ENCODE results near the gene CPE. TPM values are rescaled to one million over a fixed set of nuclear protein-coding genes. Genes with fewer than 3 reads are reported as not detected.

The CPE gene
- total RNA-seq, 1 donor from 2014 or later: 63.6 TPM

DNA sequence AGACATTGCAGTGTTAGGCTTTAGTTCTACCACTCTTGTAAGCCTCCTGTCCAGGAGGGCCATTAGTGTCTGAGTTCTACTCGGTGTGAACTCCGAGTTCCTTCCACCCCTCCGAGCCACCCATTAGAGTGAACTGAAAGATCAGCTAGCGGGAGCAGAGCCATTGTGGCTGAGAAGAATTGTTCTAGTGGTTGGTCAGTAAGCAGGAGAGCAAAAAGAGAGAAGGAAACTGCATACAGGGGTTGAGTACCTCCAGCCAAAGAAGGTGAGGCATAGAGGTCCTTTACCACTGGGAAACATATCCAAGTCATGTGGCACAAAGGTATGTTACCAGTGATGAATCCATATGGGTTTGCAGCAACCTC, 96.9 kb downstream of the CPE start:
- no peaks in the 10 kb centered on the region for H3K27me3 ChIP-seq
- intact Hi-C loops (cut with DNase I): no loop called here
- H3K9me3 ChIP-seq: no peaks in the 10 kb centered on the region
- H3K27ac ChIP-seq: no peak overlapping the region
- no peak for ATAC-seq
- TF ChIP-seq, protein P1, sequence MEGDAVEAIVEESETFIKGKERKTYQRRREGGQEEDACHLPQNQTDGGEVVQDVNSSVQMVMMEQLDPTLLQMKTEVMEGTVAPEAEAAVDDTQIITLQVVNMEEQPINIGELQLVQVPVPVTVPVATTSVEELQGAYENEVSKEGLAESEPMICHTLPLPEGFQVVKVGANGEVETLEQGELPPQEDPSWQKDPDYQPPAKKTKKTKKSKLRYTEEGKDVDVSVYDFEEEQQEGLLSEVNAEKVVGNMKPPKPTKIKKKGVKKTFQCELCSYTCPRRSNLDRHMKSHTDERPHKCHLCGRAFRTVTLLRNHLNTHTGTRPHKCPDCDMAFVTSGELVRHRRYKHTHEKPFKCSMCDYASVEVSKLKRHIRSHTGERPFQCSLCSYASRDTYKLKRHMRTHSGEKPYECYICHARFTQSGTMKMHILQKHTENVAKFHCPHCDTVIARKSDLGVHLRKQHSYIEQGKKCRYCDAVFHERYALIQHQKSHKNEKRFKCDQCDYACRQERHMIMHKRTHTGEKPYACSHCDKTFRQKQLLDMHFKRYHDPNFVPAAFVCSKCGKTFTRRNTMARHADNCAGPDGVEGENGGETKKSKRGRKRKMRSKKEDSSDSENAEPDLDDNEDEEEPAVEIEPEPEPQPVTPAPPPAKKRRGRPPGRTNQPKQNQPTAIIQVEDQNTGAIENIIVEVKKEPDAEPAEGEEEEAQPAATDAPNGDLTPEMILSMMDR (IDR thresholded peaks at IDR 0.05): no peak
- no peak for DNase-seq
- H3K36me3 ChIP-seq: no peaks in the 10 kb centered on the region
- H3K4me3 ChIP-seq: no peak overlapping the region
- no peaks in the 10 kb centered on the region for H3K4me1 ChIP-seq

DNA sequence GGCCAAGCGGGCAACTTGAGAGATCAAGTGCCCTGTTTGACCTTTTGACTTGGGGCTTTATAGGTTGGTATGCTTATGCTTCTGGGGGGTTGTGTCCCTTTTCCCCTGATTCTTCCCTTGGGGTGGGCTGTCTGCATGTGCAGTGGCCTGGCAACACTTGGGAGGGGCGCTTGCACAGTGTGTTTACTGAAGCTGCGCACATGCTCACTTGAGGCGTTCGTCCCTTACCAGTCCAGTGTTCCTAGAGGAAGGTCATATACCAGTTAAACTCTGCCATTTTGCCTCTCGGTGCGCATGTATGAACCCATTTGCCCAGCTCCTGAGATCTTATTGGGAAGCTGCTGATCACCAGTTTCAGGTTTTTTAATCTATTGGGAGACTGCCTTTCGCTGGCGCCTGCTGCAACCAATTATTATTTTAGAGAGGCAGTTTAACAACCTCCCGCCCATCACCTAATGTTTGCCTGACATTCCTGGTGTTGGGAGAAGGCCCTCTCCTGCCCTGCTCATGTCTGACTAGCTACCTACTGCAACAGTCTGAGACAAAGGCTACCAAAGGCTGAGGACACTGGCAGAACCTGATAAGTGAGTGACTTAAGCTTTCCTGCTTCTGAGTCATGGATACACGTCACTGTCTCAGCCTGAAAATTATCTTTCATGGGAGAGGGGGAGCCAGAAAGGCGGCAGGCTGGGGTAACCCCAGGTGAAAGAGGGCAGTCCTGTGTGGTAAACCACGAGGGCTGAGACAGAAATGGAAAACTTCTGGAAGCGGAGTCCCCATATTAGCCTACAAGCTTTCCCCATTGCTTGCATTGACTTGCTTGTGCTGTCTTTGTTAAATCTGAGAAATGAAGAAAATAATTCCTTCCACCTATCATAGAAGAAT, 97.6 kb downstream of the CPE start:
- ATAC-seq (no peak), DNase-seq (no peak)
- Histone ChIP-seq H3K4me3 (no peak overlapping the region), H3K27me3 (no peaks in the 10 kb centered on the region), H3K27ac (no peak overlapping the region), H3K36me3 (no peaks in the 10 kb centered on the region), H3K4me1 (no peaks in the 10 kb centered on the region), H3K9me3 (no peaks in the 10 kb centered on the region)
- intact Hi-C loops (cut with DNase I): no loop called here
- TF ChIP-seq, protein P1 (IDR thresholded peaks at IDR 0.05): no peak

DNA sequence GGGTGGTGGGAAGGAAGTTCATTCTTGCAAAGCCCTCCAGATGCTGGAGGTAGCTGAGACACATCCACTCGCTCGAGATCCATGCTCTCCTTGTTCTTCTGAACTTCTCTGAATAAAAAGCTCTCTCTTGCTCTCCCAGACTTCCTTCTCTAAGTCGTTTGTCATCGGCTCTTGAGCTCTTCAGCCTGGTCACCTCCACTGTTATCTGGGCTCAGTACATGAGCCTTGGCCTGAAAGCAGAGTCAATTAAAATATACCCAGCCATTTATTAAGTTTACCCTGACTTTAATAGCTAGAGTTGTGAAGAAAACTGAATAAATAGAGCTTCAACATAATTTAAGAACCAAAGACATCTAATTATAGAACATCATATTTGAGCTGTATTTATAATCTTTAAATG, 99.0 kb downstream of the CPE start:
- TF ChIP-seq, protein P1 (IDR thresholded peaks at IDR 0.05): no peak
- intact Hi-C loops (cut with DNase I): no loop called here
- Histone ChIP-seq H3K27ac (no peak overlapping the region), H3K36me3 (no peaks in the 10 kb centered on the region), H3K9me3 (no peaks in the 10 kb centered on the region), H3K4me1 (no peaks in the 10 kb centered on the region), H3K4me3 (no peak overlapping the region), H3K27me3 (no peaks in the 10 kb centered on the region)
- ATAC-seq (no peak), DNase-seq (no peak)

DNA sequence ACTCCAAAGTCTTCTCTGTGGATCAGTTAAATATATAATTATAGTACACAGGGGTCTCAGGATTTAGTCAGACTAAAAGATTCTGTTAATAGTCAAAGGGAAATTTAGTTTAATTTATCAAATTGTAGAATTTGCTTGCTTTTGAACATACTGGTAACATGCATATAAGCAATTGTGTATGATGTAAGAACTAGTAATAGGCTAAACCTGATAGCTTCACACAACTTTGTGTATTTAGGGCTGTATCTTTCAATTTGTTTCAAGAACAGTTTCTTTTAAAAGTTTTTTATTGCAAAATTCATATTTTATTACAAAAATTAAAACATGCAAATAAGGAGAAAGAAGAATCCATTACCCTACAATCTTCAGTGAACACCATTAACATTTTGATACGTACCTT, 99.5 kb downstream of the CPE start:
- intact Hi-C loops (cut with DNase I): no loop called here
- Histone ChIP-seq H3K4me3 (no peak overlapping the region), H3K36me3 (no peaks in the 10 kb centered on the region), H3K27me3 (no peaks in the 10 kb centered on the region), H3K9me3 (no peaks in the 10 kb centered on the region), H3K4me1 (no peaks in the 10 kb centered on the region), H3K27ac (no peak overlapping the region)
- ATAC-seq (no peak), DNase-seq (no peak)
- TF ChIP-seq, protein P1 (IDR thresholded peaks at IDR 0.05): no peak

DNA sequence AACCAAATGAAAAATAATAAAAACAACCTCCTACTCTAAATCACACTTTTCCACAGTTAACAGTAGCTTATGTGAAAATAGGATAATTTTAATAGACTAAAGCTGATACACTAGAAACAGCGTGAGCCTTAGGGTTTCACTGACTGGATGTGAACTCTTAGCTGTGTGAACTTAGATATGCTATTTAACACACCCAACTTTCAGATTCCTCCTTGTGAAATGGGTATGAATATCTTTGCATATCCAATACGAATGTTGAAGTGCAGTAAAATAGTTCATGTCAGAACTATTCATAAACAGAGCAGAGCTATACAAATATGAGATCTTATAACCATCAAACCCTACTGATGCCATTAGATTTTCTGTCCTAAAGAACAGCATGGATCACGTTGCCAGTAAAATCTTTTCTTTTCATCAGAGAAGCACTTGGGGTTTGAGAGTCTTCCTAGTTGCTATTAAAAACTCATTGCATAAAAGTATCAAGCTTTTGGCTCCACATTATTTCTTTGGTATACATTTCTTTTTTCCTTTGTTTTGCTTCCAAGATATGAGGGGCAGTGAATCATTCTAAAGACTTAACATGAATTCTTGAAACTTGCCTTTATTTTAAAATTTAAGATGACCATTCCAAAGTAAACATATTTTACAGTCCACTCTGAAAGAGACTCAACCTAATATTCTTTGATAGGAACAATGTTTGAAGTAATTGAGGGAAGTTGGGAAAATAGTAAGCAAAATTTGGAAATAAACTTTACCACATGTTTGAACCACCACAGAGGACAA, 102.4 kb downstream of the CPE start:
- Histone ChIP-seq H3K36me3 (no peaks in the 10 kb centered on the region), H3K27me3 (no peaks in the 10 kb centered on the region), H3K27ac (no peak overlapping the region), H3K9me3 (no peaks in the 10 kb centered on the region), H3K4me3 (no peak overlapping the region), H3K4me1 (no peaks in the 10 kb centered on the region)
- TF ChIP-seq, protein P1 (IDR thresholded peaks at IDR 0.05): no peak
- ATAC-seq: no peak
- intact Hi-C loops (cut with DNase I): no loop called here
- DNase-seq: no peak
